HG03196 (cell line): Measurements from ENCODE around the gene PHF24.

ENCODE experiments used
- ATAC-seq: cut with Tn5 transposase; IDR thresholded peaks from one replicate; pipeline ENCODE4 v1.9.1; 2021; ENCODE audit not compliant: unreplicated experiment

Gene PHF24

DNA sequence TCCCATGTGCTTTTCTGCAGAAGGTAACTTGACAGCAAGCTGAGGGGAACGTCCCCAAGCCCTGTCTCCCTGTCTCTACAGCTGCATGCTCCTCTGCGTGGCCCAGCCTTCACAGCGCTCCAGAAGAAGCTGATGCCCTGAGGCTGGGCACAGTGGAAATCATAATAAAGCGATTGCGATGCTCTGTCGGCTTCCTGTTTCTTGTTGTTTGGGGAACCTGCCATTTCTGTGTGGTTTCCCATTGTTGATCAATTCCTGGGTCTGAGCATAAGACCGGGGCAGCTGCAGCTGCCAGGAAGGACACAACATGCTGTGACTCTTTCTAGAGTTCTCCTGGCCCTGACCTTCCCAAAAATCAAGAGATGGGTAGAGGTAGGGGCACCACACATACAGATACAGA is 24.3 kb downstream of the PHF24 start:
- ATAC-seq: no peak

DNA sequence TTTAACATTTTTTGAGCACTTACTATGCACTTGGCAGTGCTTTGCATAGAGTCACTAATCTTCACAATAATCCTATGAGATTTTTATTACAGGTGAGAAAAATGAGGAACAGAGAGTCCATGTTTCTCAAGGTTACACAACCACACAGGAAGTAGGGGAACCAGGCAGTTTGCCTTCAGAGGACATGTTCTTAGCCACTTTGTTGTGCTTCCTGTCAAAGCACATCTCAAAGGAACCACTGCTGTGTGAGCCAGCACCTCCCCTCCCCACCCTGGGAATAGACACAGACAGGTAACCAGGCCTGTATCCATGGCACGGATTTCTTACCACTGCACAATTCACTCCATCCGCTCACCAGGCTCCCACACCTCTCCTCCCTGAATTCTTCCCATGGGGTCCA is 25.1 kb downstream of the PHF24 start:
- ATAC-seq: peak; percentile 42

DNA sequence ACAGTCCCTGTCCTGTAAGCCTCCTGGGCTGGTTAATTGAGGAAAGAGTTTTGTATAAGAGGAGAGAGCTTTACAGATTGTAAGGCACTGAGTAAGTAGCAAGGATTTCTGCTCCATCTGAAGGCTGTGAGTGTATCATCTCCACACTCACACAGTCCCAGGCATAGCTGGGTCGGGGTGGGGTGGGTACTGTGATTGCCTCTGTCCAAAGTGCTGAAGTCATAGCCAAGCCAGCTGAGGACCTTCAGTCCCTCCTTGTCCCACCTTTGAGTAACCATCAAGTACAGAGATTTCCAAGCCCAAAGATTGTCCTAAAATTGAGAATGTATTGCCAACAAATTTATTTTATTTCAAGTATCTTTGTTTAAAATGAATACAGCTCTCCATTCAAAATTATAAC is 26.0 kb downstream of the PHF24 start:
- ATAC-seq: no peak

DNA sequence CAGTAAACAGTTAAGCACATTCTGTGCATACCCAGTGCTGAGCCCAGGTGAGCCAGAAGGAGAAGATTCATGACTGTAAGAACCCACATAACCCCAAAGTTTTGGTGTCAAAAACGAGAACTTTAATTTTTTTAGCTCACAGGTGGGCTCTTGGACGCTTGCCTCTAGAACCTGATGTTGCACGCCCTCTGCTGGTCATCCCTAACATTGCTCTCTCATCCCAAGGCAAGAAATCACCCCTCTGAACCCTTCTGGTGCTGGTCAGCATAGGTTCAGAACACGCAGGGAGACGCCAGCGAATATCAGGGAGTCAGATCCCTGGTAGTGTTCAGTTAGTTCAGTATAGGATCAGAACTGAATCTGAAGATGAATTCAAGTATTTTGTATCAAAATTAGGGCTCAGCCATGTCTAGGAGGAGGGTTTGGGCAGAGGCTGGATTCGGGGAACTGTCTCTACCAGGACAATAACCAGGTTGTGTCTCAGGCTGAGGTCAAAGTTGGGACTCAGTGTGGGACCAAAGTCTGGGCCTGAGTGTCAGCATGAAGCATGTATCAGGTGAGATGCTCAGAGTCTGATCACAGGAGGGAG is 27.3 kb downstream of the PHF24 start:
- ATAC-seq: no peak

DNA sequence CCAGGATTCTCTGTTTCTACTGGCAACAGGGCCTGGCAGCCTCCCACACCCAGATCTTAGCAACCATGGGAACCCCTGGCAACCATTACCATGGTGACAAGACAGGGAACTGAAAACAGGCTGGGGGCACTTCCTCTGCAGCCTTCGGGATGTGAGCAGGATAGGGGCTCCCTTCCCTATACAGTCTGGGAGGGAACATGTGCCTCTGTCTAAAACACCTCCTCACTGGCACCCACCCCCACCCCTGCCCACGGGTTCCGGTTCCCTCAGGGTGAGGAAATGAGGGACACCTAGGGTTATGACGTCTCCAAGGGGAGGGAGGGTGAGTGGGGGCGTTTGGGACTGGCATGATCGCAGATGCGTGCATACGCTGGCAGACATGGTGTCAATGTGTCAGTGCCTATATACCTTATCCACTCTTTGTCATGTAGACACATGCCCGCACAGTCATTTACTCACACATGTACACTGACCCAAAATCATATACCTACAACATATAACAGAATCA is 28.5 kb downstream of the PHF24 start:
- ATAC-seq: no peak

DNA sequence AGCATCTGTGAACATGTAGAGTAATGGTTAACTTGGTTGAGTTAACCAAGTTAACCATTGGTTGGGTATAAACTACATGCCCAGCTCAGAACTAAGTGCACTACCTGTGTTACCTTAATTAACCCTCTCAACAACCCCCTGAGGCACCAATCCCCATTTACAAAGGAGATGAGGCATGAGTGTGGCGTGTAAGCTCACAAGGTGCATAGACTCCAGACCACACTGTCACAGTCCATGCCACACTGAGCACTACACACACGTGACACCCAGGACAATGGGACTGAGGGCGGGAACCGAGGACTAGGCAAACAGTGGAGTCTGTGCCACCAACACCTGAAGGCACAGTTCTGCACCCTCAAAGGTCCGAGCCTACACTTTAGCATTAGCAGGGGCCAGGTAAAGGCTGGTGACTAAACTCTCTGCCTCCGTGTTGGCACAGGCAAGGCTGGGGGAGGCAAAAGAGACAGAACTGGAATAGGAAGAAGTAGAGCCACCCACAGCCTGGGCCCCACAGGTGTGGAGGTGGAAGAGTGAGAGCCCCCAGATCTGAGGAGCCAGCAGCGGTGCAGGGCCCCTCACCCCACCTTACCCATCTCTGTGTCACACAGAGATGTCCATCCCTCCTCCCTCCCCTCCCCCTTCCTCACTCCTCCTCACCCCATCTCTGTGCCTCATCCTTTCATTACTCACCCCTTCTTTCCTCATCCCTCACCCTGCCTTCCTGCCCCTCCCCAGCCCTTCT is 29.2 kb downstream of the PHF24 start:
- ATAC-seq: no peak

DNA sequence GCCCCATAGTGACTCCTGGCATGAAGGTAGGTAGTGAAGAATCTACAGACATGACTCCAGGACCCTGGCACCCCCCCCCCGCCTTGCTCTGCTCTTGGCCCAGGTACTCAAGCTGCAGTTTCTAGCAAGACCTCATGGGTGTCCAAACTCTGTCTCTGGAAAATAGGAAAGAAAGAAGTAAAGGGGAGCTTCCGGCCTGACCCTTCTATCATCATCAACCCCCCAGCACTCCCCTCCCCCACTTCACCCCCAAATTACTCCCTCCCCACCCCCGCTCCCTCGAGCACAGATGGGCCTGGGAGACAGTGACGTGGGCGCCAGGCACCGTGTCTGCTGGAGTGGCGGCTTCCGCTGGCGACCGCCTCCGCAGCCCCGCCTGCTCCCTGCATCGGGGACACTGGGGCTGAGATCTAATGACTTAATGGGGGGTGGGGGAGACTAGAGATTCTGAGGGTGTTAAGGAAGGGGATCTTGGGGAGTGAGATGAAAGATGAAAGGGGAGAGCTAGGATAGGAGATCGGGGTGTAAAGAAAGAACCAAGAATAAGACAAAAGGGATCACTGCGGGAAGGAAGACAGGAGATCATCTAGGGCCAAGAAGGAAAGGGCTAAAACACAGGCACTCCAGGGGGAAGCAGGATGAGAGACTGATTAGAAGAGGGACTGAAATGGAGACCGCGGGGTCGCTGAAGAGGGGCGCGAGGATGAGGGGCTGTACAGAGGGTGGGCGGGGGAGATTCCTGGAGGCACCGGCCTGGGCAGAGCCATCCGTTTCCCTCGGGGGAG is 30.3 kb downstream of the PHF24 start:
- ATAC-seq: no peak

DNA sequence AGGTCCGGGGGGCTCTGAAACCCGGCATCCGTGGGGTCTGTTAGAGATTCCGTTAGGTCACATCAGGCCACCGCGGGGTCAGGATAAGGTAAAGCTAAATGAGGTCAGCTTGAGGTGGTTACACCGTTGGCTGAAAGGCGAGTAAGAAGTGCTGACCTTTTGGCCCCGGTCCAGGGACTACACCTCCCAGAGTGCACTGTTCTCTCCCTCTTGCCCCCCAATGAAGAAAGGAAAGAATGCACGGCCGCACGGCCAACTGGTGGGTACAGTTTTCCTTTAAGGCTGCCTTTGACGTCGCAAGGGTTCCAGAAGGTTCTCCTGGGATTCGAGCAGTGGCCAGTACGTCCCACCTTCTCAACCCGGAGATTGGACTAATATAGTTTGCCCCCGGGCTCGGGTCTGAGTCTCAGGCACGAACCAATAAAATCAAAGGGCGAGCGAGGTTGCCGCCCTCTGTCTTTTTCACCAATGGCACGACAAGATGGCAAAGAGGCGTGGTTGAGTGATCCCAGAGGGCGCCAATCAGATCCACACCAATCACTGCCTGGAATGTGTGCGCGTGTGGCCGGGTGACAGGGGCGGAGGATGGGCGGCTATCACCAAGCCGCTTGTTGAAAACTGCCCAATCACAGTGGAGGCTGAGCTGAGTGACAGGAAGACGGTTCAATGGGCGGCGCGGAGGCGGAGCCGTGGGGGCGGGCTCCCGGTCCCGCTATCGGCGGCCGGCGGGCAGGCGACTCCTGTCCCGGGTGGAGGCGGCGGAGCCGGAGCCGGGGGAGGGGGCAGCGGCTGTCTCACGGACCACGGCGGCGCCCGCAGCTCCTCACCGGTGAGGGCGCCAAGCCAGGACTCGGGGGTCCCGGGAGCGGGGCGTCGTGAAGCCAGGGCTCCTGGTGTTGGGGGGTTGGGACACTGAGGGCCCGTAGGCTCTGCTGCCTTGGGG is 31.2 kb downstream of the PHF24 start, which contains the start of gene DNAJB5:
TSS of gene DNAJB5 (plus strand) at position 743 of the 943 bp plus-strand sequence. CDS start 886 bp downstream, outside the sequence.
- ATAC-seq: peak; percentile 86

DNA sequence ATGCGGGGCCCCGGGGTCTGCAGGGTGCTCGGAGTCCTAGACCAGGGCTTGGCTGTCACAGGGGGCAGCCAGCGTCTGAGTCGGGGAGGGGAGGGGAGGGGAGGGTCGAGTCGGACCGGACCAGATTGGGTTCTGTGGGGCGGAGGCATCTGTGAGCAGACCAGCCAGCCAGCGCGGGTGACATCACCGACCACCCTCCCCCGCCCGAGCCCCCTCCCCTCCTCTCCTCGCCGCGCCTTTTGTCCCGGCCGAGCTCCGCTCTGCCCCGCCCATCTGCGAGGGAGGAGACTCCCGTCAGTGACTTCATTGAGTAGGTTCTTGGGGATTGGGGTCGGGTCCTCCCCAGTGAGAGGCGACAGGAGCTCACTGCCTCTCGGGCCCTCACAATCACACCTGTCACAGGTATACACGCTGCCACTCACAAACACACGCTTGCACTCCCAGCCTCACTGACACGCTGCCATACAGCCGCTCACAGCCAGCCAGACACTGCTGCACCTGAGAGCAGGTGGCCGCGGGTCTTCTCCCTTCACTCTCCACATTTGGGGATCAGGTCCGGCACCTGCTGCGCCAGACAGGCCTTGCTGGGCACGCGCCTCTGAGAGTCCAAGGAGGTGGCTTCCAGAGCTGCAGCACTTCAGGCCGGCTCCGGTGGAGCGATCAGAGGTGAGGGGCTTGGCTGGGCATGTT is 32.0 kb downstream of the PHF24 start:
- no peak for ATAC-seq

DNA sequence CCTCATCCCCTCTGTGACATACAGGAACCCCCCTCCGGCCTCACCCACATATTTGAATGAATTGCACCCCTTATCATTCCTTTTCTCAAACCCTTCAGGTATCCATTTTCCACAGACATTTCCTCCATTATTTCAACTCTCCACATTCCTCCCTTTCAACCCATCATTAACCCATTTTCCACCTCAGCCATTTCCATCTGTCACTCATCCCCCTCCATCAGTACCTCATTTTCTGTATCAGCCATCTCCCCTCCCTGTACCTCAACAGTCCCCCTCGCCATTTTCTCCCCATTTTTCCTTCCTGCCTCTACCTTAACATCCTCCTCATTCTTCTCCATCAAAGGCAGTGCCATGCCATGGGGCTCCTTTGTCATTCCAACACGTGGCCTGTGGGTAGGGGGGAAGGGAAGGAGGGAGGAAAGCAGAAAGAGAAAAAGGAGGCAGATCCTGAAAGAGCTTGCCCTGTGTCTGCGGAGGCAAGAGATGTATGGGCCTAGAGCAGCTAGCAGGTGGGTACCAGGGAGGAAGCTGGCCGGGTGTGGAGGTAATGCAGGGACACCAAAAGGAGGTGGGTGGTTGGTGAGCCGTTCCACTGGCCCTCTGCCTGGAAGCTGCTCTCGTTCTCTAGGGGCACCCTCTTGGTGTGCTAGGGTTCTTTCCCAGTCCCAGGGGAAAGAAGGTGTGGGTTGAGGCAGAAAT is 33.0 kb downstream of the PHF24 start:
- ATAC-seq: no peak

DNA sequence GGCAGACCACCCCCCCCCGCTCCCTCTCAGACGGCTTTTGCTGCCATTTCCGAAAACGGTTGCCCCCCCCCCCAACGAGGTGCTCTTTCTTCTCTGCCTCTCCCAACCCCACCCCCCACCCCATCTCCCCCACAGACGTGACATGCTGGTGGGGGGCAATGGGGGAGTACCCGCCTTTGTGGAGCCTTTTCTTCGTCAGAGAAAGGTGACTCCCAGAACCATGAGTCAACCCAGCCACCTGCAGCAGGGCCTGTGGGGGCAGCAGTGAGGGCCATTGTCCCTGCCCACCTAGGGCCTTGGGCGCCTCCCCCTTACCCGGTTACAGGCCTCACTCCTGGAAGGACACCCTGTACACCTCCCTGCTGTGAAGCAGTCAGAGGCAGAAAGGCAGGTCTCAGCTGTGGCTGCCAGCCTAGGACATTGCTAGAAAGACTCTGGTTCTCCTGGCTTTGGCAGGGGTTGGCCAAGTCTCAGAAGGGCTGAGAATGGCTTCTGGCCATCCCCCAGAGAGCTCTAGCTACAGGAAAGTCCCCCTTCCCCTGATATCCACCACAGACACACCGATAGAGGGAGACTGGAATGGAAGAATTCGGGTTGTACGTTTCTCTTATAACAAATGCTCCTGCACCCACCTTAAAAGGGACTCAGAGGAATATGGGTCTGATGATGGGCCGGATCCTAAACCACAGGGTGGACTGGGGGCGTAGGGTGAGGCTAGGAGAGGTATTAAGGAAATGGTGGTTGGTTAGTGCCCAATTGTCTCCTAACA is 33.7 kb downstream of the PHF24 start:
- no peak for ATAC-seq

DNA sequence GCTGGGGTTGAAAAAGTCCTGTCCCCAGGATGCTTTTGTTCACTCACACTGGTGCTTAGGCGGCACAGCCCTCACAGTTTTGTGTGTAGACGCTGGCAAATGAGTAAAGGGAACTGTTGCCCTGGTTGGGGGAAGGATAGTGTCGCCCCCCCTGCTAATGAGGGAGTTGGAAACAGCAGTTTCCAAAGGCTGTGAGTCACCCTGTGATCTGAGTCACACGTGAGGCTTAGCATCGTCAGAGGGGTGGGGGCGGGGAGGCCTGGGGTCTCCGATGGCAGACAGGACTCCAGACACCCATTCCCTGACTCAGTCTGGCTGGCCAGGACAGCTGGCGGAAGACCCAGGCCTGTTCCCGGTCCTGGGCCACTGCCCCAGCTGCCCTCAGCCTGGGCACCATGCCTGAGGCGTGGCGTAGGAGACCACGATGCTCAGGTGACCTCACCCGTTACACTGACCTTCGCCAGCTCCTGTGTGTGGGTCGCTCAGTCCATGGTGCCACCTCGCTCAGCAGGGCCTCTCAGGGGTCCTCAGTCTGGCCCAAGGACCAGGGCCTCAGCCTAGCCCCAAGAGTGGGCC is 34.4 kb downstream of the PHF24 start:
- ATAC-seq: no peak

DNA sequence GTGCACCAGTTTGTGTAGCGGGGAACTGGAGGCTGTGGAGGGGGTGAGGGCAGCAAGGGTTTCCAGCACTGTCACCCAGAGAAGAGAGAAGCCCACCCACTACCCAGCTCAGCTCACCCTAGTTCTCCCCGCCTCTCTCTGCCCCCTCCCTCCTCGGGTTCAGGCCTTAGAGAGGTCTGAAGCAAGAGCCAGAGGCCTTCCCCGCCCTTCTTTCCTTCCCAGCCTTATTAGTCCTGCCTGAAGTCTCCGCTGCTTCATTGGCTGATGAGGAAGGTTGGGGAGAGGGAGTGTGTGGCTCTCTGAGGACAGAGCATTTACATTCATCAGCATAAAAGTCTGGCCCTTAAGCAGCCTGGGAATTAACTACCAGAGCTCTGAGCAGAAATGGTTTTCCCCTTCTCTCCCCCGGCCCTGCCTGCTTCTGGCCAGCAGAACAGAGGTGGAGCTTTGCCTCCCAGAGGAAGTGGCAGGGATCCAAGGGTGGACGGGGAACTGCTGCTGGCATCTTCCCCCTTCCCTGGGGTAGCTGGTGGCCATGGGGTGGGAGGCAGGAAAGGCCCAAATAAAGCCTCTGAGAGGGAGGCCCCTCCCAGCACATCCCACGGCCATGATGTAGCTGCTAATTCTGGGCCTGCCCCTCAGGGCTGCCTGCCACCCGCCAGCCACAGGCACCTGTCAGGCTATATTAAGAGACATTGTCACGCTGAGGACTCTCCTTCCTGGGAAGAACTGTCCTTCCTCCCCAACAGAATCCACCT is 35.6 kb downstream of the PHF24 start:
- ATAC-seq: no peak

DNA sequence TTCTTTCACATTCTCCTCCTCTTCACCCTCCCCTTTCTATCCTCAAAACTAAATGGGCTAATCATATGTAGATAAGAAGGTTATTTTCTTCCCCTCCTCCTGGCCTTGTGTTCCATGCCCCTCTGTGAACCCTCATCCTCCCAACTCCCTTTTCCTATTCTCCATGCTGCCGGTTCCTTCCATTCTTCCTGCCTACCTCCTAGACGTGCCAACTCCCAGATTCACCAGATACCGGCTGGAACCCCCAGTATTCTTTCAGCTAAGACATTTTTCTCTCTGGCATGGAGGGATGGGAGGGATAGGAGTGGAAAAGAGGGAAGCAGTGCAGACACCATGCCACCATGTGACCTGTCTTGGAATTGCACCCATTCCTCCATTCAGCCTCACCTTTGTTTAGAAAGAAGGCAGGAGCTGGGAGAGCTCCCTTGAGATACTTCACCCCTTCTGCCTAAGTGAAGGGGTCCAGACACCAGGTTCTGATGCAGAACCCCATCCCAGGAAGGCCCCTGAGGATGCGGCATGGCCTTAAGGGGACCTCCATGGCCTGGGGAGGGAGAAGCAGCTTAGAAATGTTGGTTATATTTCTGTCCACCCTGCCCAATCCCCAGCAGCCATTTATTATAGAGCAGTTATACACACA is 36.3 kb downstream of the PHF24 start:
- no peak for ATAC-seq

DNA sequence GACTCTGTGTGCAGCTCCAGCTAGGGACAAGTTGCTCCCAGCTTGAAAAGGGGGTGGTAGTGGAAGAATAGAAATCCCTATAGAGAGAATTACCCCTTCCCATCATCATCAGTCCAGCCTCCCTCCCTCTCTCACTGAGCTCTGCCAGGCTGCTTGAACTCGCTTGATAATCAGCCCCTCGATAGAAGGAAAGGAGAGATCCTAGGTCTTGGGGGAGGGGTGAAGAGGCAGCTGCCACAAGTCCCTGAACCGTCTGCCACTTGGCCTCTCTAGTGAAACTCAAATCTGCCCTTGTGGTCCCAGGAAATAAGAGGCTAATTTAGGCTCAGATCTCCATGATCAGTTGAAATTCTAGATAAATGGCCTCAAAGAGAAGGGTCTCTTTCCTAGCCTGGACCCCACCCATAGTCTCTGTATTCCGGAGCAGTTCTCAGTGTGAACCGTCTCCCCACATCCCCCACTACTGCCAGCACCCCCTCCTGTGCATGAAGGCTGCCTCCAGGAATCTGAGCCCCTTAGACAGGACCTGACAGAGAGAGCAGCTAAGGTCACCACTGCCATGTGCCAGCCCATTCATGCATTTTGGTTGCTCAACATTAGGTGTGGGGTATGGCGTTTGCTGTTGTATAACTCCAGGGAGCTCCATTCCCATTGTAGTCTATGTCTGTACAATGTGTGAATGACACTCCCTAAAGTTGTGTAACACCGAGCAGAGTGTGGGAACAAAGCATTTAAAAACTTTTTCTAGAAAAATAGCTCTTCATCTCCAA is 37.0 kb downstream of the PHF24 start:
- ATAC-seq: no peak

DNA sequence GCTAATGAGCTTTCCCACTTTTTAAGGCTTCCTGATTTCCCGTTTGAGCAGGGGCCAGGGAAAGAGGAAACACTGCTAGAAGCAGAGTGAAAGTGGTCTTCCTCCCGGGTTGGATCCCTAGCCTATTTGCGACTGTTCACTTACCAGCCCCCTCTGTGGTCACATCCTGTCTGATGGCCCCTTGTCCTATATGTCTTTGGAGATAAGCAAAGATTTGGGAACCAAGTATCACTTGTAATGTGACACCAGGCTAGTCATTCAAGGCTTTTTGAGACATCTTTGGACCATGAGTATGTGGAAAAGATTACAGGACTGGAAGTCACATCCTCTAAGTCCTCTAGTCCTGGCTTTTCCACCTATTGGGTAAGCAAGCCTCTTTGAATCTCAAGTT is 37.6 kb downstream of the PHF24 start:
- no peak for ATAC-seq
